Panc1 (cell line): Measurements from ENCODE around the gene NOS1AP. TPM values are rescaled to one million over a fixed set of nuclear protein-coding genes. Genes with fewer than 3 reads are reported as not detected.
"Not testable (repeated sequence)": the region's sequence is repeated elsewhere in the genome, so short reads cannot be mapped to it uniquely, and the experiment has no call there.

Experiments used
- ATAC-seq: fragments of 200-7000 bp; cut with Tn5 transposase; 2 replicates; pipeline ENCODE4 v1.9.1; 2020; ENCODE audit warnings: mild to moderate bottlenecking, moderate library complexity
- BruUV-seq: library from RNA; stranded (reverse); fragments of 400-500 nt; replicated peaks from 2 replicates; lab custom pipeline; 2021; lab: Mats Ljungman, UMichigan
- CTCF ChIA-PET: fragments of 300-600 bp; sonication (Branson Sonifier 250); formaldehyde crosslinking; loops from one replicate; lab custom pipeline; 2022; ENCODE audit warnings: antibody characterized with exemption; lab: Charles Lee
- POLR2A ChIA-PET: fragments of 300-600 bp; sonication (Branson Sonifier 250); formaldehyde crosslinking; loops from one replicate; lab custom pipeline; 2022; ENCODE audit warnings: antibody characterized with exemption; lab: Charles Lee
- DNase-seq: peaks from one replicate; pipeline ENCODE4 v3.0.0-alpha.2; 2010; ENCODE audit warnings: low read depth, low spot score
- H3K27ac ChIP-seq: 2 replicates; pipeline ENCODE4 v1.5.1; 2011; ENCODE audit warnings: mild to moderate bottlenecking, low read length, inconsistent platforms
- H3K27me3 ChIP-seq: fragments of 200-500 bp; sonication (Bioruptor generic); 2 replicates; pipeline ENCODE4 v1.6.0; 2014; ENCODE audit warnings: low read length, inconsistent platforms; ENCODE audit not compliant: control insufficient read depth, insufficient read depth
- H3K36me3 ChIP-seq: fragments of 200-500 bp; sonication (Bioruptor generic); 2 replicates; pipeline ENCODE4 v1.5.1; 2014; ENCODE audit warnings: inconsistent platforms, mild to moderate bottlenecking, low read length, moderate library complexity; ENCODE audit not compliant: control insufficient read depth, insufficient read depth
- H3K4me1 ChIP-seq: 2 replicates; pipeline ENCODE4 v1.5.1; 2011; ENCODE audit warnings: inconsistent platforms, mild to moderate bottlenecking, low read length, moderate library complexity; ENCODE audit not compliant: control insufficient read depth, insufficient read depth
- H3K4me3 ChIP-seq, 2 experiments: 2 replicates each; pipeline ENCODE4 v1.5.1; 2011 to 2012; ENCODE audit warnings: low read depth in 2 of 2, low read length in 2 of 2, mild to moderate bottlenecking in 2 of 2, inconsistent platforms in 1 of 2, moderate library complexity in 1 of 2
- H3K9me3 ChIP-seq: fragments of 200-500 bp; sonication (Bioruptor generic); 2 replicates; pipeline ENCODE4 v1.5.1; 2014; ENCODE audit warnings: low read depth, mild to moderate bottlenecking, inconsistent platforms, low read length, moderate library complexity; ENCODE audit not compliant: control insufficient read depth, insufficient read depth
- POLR2AphosphoS5 ChIP-seq: IDR thresholded peaks from 2 replicates; pipeline ENCODE4 v1.6.1; 2012; ENCODE audit warnings: mild to moderate bottlenecking, low read depth, low read length, moderate library complexity
- SIN3A ChIP-seq: IDR thresholded peaks from 2 replicates; pipeline ENCODE4 v1.6.1; 2012; ENCODE audit warnings: low read depth, mild to moderate bottlenecking, low read length, moderate library complexity, borderline replicate concordance; ENCODE audit not compliant: insufficient read depth
- TCF7L2 ChIP-seq: IDR thresholded peaks from 2 replicates; pipeline ENCODE4 v1.6.1; 2011; ENCODE audit warnings: mild to moderate bottlenecking, low read depth, low read length, inconsistent platforms
- in situ Hi-C: cut with HindIII; loops from 2 replicates; pipeline ENCODE4 v1.10.0; 2016; ENCODE audit warnings: low sequenced_read_pairs, low pct_unique_long_range_greater_than_20kb
- intact Hi-C: fragments of 100-400 bp; cut with micrococcal nuclease; formaldehyde crosslinking; loops from one replicate; pipeline ENCODE4 v1.10.0; 2022; ENCODE audit not compliant: unreplicated experiment
- total RNA-seq: library from RNA; stranded (reverse); gene quantifications from one replicate; pipeline ENCODE4 v1.2.1, GENCODE V29; 2021; ENCODE audit not compliant: unreplicated experiment
- TF ChIP-seq, protein P1 (sequence below): fragments of 450-650 bp; IDR thresholded peaks from 2 replicates; pipeline ENCODE4 v1.5.1; 2017; ENCODE audit warnings: mild to moderate bottlenecking
- TF ChIP-seq, protein P2 (sequence below), 2 experiments: IDR thresholded peaks; 2 replicates each; pipeline ENCODE4 v1.6.1; 2011 to 2012; ENCODE audit warnings: low read depth in 2 of 2, control low read depth in 1 of 2, low read length in 1 of 2, mild to moderate bottlenecking in 1 of 2, moderate library complexity in 1 of 2; ENCODE audit not compliant: insufficient read depth in 1 of 2

Gene NOS1AP
- total RNA-seq, 1 experiment from 2014 or later: 27.9 TPM

DNA sequence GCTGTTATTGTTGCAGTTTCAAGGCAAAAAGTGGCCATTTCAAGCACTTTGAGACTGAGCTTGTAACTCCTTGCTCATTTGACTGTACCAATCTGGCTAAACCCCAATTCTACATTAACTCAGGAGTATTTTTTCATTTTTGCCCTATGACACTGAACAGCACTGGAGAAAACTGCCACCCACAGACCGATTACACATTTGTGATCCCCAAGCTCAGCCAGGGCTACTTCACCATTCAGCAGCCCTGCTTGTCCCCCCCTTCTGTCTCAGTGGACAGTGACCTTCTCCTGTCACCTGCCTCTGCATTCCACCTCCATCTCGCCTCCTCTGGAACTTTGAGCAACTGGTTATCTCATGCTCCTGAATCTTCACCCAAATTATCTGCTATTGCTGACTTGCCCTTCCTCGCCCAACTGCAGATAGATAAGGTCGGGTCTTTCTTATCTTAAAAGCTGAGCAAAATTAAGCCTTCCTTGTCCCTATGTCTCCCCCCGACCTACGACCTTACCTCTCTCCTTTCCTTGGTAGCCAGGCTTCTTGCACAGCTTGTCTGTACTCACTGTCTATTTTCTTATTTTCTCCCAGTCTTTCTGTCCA is 281.9 kb downstream of the NOS1AP start:
- H3K4me1 ChIP-seq: peaks cover 46% of the 10 kb centered on the region
- TF ChIP-seq TCF7L2: no peak
- TF ChIP-seq, protein P1, sequence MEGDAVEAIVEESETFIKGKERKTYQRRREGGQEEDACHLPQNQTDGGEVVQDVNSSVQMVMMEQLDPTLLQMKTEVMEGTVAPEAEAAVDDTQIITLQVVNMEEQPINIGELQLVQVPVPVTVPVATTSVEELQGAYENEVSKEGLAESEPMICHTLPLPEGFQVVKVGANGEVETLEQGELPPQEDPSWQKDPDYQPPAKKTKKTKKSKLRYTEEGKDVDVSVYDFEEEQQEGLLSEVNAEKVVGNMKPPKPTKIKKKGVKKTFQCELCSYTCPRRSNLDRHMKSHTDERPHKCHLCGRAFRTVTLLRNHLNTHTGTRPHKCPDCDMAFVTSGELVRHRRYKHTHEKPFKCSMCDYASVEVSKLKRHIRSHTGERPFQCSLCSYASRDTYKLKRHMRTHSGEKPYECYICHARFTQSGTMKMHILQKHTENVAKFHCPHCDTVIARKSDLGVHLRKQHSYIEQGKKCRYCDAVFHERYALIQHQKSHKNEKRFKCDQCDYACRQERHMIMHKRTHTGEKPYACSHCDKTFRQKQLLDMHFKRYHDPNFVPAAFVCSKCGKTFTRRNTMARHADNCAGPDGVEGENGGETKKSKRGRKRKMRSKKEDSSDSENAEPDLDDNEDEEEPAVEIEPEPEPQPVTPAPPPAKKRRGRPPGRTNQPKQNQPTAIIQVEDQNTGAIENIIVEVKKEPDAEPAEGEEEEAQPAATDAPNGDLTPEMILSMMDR: no peak
- TF ChIP-seq, protein P2, sequence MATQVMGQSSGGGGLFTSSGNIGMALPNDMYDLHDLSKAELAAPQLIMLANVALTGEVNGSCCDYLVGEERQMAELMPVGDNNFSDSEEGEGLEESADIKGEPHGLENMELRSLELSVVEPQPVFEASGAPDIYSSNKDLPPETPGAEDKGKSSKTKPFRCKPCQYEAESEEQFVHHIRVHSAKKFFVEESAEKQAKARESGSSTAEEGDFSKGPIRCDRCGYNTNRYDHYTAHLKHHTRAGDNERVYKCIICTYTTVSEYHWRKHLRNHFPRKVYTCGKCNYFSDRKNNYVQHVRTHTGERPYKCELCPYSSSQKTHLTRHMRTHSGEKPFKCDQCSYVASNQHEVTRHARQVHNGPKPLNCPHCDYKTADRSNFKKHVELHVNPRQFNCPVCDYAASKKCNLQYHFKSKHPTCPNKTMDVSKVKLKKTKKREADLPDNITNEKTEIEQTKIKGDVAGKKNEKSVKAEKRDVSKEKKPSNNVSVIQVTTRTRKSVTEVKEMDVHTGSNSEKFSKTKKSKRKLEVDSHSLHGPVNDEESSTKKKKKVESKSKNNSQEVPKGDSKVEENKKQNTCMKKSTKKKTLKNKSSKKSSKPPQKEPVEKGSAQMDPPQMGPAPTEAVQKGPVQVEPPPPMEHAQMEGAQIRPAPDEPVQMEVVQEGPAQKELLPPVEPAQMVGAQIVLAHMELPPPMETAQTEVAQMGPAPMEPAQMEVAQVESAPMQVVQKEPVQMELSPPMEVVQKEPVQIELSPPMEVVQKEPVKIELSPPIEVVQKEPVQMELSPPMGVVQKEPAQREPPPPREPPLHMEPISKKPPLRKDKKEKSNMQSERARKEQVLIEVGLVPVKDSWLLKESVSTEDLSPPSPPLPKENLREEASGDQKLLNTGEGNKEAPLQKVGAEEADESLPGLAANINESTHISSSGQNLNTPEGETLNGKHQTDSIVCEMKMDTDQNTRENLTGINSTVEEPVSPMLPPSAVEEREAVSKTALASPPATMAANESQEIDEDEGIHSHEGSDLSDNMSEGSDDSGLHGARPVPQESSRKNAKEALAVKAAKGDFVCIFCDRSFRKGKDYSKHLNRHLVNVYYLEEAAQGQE (IDR thresholded peaks at IDR 0.05; ENCODE audit: insufficient read depth in 1 of 2, low read depth in 2 of 2, low read length in 1 of 2): no peak
- TF ChIP-seq SIN3A: no peak
- TF ChIP-seq POLR2AphosphoS5: no peak
- DNase-seq (no peak), ATAC-seq (no peak)
- ChIA-PET POLR2A (no interaction called here), CTCF (interaction anchor here (0.6 kb wide), 1 partner anchor 40 kb away, joined by 5 read pairs; no protein-coding TSS in a partner anchor)
- intact Hi-C loops (no loop called here), in situ Hi-C loops (no loop called here)
- BruUV-seq: no TSS peak
- H3K4me3 ChIP-seq: no peak overlapping the region
- no peaks in the 10 kb centered on the region for H3K9me3 ChIP-seq
- H3K27ac ChIP-seq: peak overlapping the region; percentile 97
- no peaks in the 10 kb centered on the region for H3K27me3 ChIP-seq
- H3K36me3 ChIP-seq: peaks cover 2% of the 10 kb centered on the region; the same call in 1 of the 2 replicates

DNA sequence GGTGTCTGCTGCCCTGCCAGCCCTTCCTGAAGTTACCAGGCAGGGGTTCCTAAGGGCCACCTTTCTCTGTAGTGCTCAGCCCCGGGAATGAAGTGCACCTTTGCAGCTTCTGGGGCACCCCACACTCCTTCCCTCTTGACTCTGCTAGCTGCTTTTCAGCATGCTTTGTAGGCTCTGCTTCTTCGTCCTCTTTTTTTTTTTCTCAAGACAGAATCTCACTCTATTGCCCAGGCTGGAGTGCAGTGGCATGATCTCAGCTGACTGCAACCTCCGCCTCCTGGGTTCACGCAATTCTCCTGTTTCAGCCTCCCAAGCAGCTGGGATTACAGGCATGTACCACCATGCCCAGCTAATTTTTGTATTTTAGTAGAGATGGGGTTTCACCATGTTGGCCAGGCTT is 282.4 kb downstream of the NOS1AP start:
- not testable (repeated sequence) for BruUV-seq

DNA sequence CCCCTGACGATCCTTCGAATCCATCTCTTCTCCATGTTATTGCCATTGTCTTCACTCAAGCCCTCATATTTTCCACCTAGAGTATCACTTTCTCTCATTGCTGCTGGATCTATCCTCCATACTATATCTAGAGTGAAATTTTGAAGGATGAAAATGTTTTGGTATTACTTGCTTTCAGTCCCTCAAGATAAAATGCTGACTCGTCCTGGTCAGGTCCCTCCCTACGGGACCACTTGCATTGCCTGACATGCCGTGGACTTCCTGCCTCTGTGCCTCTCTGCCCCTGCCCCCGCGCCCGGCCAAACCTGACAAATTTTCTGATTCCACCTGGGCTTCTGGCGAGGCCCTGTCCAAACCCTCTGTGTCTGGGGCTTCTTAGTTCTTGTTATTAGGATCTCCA is 283.6 kb downstream of the NOS1AP start:
- TF ChIP-seq, protein P2 (IDR thresholded peaks at IDR 0.05; ENCODE audit: insufficient read depth in 1 of 2, low read depth in 2 of 2, low read length in 1 of 2): no peak
- TF ChIP-seq, protein P1: no peak
- no peak for TF ChIP-seq SIN3A
- no peak for TF ChIP-seq TCF7L2
- TF ChIP-seq POLR2AphosphoS5: no peak
- no peaks in the 10 kb centered on the region for H3K9me3 ChIP-seq
- H3K27ac ChIP-seq: no peak overlapping the region; the same call in 1 of the 2 replicates
- CTCF ChIA-PET: no interaction called here
- intact Hi-C loops: no loop called here
- BruUV-seq: no TSS peak
- H3K4me1 ChIP-seq: peaks cover 28% of the 10 kb centered on the region
- in situ Hi-C loops: no loop called here
- no peak for DNase-seq
- POLR2A ChIA-PET: no interaction called here
- H3K27me3 ChIP-seq: no peaks in the 10 kb centered on the region
- no peak overlapping the region for H3K4me3 ChIP-seq
- ATAC-seq: no peak
- H3K36me3 ChIP-seq: peaks cover 2% of the 10 kb centered on the region; the same call in 1 of the 2 replicates

More for the DNA sequence above, 282.4 kb downstream of the NOS1AP start:
- intact Hi-C loops, ATAC-seq, CTCF ChIA-PET, H3K27me3 ChIP-seq, DNase-seq, in situ Hi-C loops, H3K4me3 ChIP-seq, POLR2A ChIA-PET, H3K36me3 ChIP-seq, H3K9me3 ChIP-seq: not testable (repeated sequence)
- Histone ChIP-seq H3K4me1 (peaks cover 40% of the 10 kb centered on the region), H3K27ac (peak overlapping the region; percentile 97)
